Measurements from ENCODE around the gene PRND. TPM values are rescaled to one million over a fixed set of nuclear protein-coding genes. Genes with fewer than 3 reads are reported as not detected.

PRND gene
- total RNA-seq, 4 donors from 2014 or later, result under 0.01 TPM; not detected in 3

- 8 to 9% methylated on average over 8 of the region's 8 CpGs for WGBS, 2 donors
- Histone ChIP-seq H3K27me3 (no peaks in the 10 kb centered on the region), H3K9me3 (no peaks in the 10 kb centered on the region), H3K36me3 (no peaks in the 10 kb centered on the region), H3K4me1 (peaks cover 0 to 60% (median 15%) of the 10 kb centered on the region in 4 donors), H3K27ac (peak overlapping the region; percentile 99 to 100 (median 100)), H3K4me3 (peak overlapping the region; percentile 72 to 99 (median 90))
- DNase-seq (ENCODE audit: low spot score in 2 of 2), result no peak
- TF ChIP-seq POLR2A (IDR thresholded peaks at IDR 0.05) (no peak), CTCF (IDR thresholded peaks at IDR 0.05) (no peak), EP300 (IDR thresholded peaks at IDR 0.05) (no peak)
These were observed 35.8 kb upstream of the PRND start for GRCh38 chr20:4685923-4686221.

GRCh38 chr20:4688305-4688704 lies 33.4 kb upstream of the PRND start:
- no peak overlapping the region for H3K4me3 ChIP-seq
- DNase-seq (ENCODE audit: low spot score in 2 of 2), result no peak
- H3K27me3 ChIP-seq, result no peaks in the 10 kb centered on the region
- H3K9me3 ChIP-seq, result no peaks in the 10 kb centered on the region
- H3K27ac ChIP-seq, result peak overlapping the region in 3 of 4 donors; percentile 99 to 100 (median 99)
- no peak for TF ChIP-seq CTCF (IDR thresholded peaks at IDR 0.05)
- TF ChIP-seq POLR2A (IDR thresholded peaks at IDR 0.05), result no peak
- TF ChIP-seq EP300 (IDR thresholded peaks at IDR 0.05), result no peak
- 38 to 47% methylated on average over 2 of the region's 2 CpGs for WGBS, 2 donors
- peaks cover 0 to 70% (median 19%) of the 10 kb centered on the region in 4 donors for H3K4me1 ChIP-seq
- H3K36me3 ChIP-seq, result peaks cover 0 to 7% (median 0%) of the 10 kb centered on the region in 3 donors

- no peak overlapping the region for H3K4me3 ChIP-seq
- peaks cover 0 to 15% (median 0%) of the 10 kb centered on the region in 3 donors for H3K36me3 ChIP-seq
- H3K9me3 ChIP-seq, result no peaks in the 10 kb centered on the region
- peaks cover 0 to 70% (median 18%) of the 10 kb centered on the region in 4 donors for H3K4me1 ChIP-seq
- WGBS, 2 donors, result 35 to 36% methylated on average over 2 of the region's 2 CpGs
- H3K27ac ChIP-seq, result peak overlapping the region in 2 of 4 donors; percentile 99 to 100
- no peak for DNase-seq (ENCODE audit: low spot score in 2 of 2)
- TF ChIP-seq CTCF (IDR thresholded peaks at IDR 0.05), result no peak
- no peak for TF ChIP-seq POLR2A (IDR thresholded peaks at IDR 0.05)
- TF ChIP-seq EP300 (IDR thresholded peaks at IDR 0.05), result no peak
- no peaks in the 10 kb centered on the region for H3K27me3 ChIP-seq
These were observed 32.5 kb upstream of the PRND start for GRCh38 chr20:4689220-4689619.

GRCh38 chr20:4691753-4692152 lies 30.0 kb upstream of the PRND start:
- TF ChIP-seq CTCF (IDR thresholded peaks at IDR 0.05) (no peak), EP300 (IDR thresholded peaks at IDR 0.05) (no peak), POLR2A (IDR thresholded peaks at IDR 0.05) (no peak)
- 49 to 54% methylated on average over 2 of the region's 2 CpGs for WGBS, 2 donors
- Histone ChIP-seq H3K4me3 (no peak overlapping the region), H3K36me3 (peaks cover 0 to 15% (median 0%) of the 10 kb centered on the region in 3 donors), H3K4me1 (peaks cover 0 to 60% (median 12%) of the 10 kb centered on the region in 4 donors), H3K27ac (peak overlapping the region in 1 of 4 donors; percentile 39), H3K27me3 (no peaks in the 10 kb centered on the region), H3K9me3 (no peaks in the 10 kb centered on the region)
- no peak for DNase-seq (ENCODE audit: low spot score in 2 of 2)

- Histone ChIP-seq H3K27ac (no peak overlapping the region), H3K9me3 (no peaks in the 10 kb centered on the region), H3K4me3 (no peak overlapping the region), H3K36me3 (peaks cover 0 to 23% (median 0%) of the 10 kb centered on the region in 3 donors), H3K27me3 (no peaks in the 10 kb centered on the region), H3K4me1 (peaks cover 0 to 52% (median 9%) of the 10 kb centered on the region in 4 donors)
- no peak for TF ChIP-seq EP300 (IDR thresholded peaks at IDR 0.05)
- no peak for TF ChIP-seq POLR2A (IDR thresholded peaks at IDR 0.05)
- no peak for TF ChIP-seq CTCF (IDR thresholded peaks at IDR 0.05)
- no peak for DNase-seq (ENCODE audit: low spot score in 2 of 2)
- WGBS, 2 donors, result 95 to 100% methylated on average over 1 of the region's 1 CpG
These were observed 27.6 kb upstream of the PRND start for GRCh38 chr20:4694076-4694475.

All from tibial nerve (tissue), 4 donors.